EH (cell line): Measurements from ENCODE around the gene RTN4IP1.
"Not testable (repeated sequence)": the region's sequence is repeated elsewhere in the genome, so short reads cannot be mapped to it uniquely, and the experiment has no call there.

Source experiments
- DNase-seq: peaks from one replicate; pipeline ENCODE4 v3.0.0-alpha.2; 2015; ENCODE audit warnings: low read depth

Gene RTN4IP1

GRCh38 chr6:106628658-106629102 lies 618 bp downstream of the RTN4IP1 start:
- no peak for DNase-seq

GRCh38 chr6:106627760-106628159 lies 1.5 kb downstream of the RTN4IP1 start:
- DNase-seq, result not testable (repeated sequence)

GRCh38 chr6:106626485-106626884 lies 2.8 kb downstream of the RTN4IP1 start:
- DNase-seq, result no peak

GRCh38 chr6:106623039-106623438 lies 6.3 kb downstream of the RTN4IP1 start:
- no peak for DNase-seq

GRCh38 chr6:106622412-106622811 lies 6.9 kb downstream of the RTN4IP1 start:
- no peak for DNase-seq

GRCh38 chr6:106620931-106621672 lies 8.2 kb downstream of the RTN4IP1 start:
- peak; percentile 17 for DNase-seq

- no peak for DNase-seq
Observed at GRCh38 chr6:106619223-106619622, 10.1 kb downstream of the RTN4IP1 start.

DNA sequence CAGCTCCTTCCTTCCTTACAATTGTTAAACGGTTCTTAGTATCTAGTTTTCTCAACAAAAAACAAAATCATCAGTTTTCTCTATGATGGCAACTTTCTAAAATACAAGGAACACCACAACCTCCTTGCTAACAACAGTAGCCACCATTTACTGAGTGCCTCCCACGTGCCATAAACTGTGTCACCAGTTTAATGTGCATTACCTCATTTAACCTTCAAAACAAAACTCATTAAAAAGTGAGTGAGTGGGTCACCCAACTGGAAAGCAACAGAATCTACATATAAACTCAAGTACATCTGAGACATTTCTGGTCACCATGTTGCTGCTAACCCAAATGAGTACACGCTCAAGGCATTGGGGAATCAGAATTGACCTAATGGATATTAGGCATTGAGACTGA lies 11.0 kb downstream of the RTN4IP1 start:
- no peak for DNase-seq

- no peak for DNase-seq
Observed at GRCh38 chr6:106617857-106618256, 11.4 kb downstream of the RTN4IP1 start.

DNA sequence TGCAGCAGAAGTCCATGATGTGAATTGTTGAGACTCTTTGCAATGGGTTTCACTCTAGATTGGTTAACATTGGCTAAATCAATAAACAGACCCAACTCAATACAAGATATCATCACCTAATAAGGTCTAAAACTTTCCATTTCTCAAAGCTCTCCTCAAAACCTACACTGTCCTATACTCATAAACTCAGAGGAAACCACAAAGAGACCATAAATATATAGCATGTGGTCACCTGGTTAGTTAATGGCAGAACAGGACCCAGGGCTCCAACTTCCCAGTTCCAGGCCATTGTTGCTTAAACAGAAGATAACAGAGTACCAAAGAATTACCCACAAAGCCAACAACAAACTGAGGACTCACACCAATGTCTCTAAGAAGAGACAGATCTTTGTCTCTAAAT lies 12.0 kb downstream of the RTN4IP1 start:
- DNase-seq, result no peak

GRCh38 chr6:106614592-106615257 lies 14.6 kb downstream of the RTN4IP1 start:
- no peak for DNase-seq

GRCh38 chr6:106614166-106614565 lies 15.1 kb downstream of the RTN4IP1 start:
- DNase-seq, result no peak

GRCh38 chr6:106613590-106613989 lies 15.7 kb downstream of the RTN4IP1 start:
- DNase-seq, result no peak

DNA sequence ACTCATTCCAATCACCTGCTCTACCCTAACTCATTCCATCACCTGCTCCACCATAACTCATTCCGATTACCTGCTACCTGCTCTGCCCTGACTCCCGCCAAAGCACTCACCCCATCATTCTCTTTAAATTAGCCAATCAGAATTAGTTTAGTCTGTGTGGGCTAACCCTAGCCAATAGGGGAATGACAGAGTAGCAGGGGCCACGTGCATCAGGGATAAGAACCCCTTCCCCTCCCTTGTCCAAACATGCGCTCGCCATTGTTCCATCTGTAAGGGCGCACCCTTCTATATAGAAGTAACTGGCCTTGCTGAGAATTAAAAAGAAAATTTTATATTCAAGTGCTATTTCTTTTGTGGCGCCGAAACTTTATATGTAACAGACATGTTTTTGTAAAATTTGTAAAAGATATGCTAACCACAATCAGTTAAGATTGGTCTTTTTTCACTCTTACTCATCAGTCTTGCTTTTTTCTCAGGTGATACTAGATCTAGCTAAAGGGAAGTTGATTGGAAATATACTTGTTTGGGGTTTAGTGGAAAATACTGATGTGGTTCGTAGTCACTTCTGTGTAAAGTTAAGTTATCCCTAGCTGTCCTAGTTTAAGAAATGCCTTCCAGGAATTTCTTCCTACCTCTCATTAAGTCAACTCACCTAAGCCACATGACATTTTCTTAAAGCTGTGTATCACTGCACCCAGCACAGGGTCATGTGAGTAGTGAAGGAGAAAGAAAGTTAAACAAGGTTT lies 16.5 kb downstream of the RTN4IP1 start:
- no peak for DNase-seq

DNA sequence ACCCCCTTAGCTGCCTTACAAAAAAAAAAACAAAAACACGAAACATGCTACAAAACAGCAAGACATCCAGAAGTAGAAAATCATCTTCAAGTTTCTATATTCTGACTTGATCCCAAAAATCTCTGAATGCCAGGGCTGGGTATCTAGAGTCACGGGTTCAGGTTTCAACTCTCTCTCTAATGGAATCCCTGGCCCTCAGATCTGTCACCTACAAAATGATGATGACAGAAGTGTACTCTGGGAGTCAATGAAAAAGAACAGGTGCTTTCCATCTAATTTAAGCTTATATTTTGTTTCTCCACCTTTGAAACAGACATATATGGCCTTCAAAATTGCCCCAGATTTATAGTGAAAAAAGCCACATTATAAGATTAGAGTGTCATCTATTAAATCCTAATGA lies 18.3 kb downstream of the RTN4IP1 start:
- no peak for DNase-seq

DNA sequence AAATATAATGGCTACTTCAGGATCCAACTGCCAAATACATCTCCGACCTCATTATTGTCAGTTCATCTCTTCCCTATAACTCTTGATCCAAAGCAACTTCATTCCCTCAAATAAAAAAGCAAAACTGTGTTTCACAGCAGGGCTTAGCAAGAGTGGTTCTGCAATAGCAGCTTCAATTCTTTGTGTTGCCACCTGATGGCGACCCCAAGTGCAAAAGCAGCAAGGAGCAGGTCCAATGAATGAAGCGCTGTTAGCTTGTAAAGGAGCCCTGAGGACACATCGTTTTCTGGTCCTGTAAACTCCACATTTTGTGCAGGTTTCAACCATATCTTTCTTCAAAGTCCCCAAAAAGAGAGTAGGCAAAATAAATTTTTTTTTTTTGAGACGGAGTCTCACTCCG lies 19.6 kb downstream of the RTN4IP1 start:
- peak; percentile 16 for DNase-seq

DNA sequence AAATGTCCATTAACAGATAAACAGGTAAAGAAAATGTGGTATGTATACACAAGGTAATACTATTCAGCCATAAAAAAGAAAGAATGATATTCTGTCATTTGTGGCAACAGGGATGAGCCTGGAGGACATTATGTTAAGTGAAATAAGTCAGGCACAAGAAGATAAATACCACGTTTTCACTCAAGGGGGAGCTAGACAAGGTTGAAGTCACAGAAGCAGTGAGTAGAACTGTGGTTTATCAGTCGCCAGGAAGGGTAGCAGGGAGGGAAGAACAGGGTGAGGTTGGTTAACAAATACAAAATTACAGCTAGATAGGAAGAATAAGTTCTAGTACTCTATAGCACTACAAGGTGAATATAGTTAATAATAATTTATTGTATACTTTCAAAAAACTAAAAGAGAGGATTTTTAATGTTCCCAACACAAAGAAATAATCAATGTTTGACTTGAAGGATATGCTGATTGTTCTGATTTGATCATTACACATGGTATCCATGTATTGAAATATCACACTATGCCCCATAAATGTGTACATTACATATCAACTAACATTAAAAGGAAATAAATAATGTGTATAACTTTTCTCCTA lies 21.1 kb downstream of the RTN4IP1 start:
- peak; percentile 59 for DNase-seq

DNA sequence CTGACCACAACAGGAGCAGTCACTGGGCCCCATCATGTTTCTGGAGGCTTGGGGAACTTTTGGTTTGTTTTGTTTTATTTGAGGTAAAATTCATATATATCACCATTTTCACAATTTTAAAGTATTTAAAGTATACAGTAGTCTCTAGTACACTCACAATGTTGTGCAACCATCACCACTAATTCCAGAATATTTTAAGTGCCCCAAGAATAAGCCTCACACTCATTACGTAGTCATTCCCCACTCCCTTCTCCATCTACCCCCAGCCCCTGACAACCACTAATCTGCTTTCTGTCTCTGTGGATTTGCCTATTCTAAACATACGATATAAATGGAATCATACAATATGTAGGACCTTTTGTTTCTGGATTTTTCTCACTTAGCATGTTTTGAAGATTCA lies 29.0 kb downstream of the RTN4IP1 start:
- DNase-seq, result no peak

DNA sequence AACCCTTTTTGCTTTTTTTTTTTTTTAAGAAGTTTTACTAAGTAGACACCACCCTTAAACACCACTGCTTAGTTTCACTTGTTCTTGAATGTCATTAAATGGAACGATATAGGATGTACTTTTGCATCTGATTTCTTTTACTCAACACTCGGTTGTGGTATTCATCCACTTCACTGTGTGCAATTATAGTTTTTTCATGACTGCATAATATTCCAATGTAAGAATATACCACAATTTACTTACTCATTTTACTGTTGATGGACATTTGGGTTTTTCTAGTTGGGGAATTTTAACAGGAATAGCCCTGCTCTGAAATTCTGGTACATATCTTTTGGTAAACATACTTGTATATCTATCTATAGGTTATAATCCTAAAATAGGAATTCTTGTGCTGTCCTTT lies 29.9 kb downstream of the RTN4IP1 start:
- DNase-seq, result no peak

- peak; percentile 96 for DNase-seq
Observed at GRCh38 chr6:106591111-106591825, 38.0 kb downstream of the RTN4IP1 start.

DNA sequence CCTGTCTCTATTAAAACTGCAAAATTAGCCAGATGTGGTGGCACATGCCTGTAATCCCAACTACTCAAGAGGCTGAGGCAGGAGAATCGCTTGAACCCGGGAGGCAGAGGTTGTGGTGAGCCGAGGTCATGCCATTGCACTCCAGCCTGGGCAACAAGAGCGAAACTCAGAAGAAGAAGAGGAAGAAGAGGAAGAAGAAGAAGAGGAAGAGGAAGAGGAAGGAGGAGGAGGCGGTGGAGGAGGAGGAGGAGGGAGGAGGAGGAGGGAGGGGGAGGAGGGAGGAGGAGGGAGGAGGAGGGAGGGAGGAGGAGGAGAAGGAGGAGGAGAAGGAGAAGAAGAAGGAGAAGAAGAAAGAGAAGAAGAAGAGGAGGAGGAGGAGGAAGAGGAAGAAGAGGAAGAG lies 40.4 kb downstream of the RTN4IP1 start:
- DNase-seq, result not testable (repeated sequence)
